Head of caudate nucleus (tissue), 42 donors: ENCODE measurements around the gene C1S.
"Not testable (repeated sequence)": the region's sequence is repeated elsewhere in the genome, so short reads cannot be mapped to it uniquely, and the experiment has no call there.

Source experiments
- DNase-seq, 42 donors: peaks; one replicate each; pipeline versions ENCODE4 v3.0.0 to v3.0.0-alpha.2; 2020 to 2021; ENCODE audit warnings: mixed read lengths in 7 of 42
- intact Hi-C: fragments of 100-400 bp; cut with DNase I; formaldehyde crosslinking; loops from one replicate; pipeline ENCODE4 v1.15.0; 2022

C1S gene

DNA sequence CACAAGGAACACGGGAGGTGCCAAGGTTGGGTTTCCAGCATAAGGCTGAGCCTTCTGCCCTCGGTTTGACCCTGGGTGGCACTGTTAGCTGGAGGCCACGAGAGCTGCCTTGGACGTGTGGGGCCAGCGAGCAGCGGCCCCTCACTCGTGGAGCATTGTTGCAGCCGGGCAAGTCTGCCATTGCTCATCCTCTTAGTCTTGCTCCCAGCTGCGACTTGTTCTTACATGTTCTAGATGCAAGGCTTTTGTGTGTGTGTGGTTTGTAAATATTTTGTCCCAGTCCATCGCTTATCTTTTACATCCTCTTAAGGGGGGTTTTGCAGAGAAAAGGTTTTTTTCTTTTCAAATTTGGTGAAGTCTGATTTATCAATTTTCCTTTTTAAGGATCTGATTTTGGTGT lies 21.1 kb upstream of the C1S start:
- no peak for DNase-seq
- intact Hi-C loops: no loop called here

DNA sequence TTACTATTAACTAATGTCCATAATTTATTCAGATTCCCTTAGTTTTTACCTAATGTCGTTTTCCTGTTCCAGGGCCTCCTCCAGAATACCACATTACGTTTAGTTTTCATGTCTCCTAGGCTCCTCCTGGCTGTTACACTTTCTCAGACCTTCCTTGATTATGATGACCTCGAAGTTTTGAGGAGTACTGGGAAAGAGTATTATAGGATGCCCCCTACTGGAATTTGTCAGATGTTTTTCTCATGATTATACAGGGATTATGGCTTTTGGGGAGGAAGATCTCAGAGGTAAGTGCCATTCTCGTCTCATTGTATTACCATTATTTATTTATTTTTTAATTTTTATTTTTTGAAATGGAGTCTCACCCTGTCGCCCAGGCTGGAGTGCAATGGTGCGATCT lies 17.7 kb upstream of the C1S start:
- no peak for DNase-seq
- intact Hi-C loops: no loop called here

GRCh38 chr12:7045913-7046312 lies 14.6 kb upstream of the C1S start:
- no peak for DNase-seq
- intact Hi-C loops: no loop called here

DNA sequence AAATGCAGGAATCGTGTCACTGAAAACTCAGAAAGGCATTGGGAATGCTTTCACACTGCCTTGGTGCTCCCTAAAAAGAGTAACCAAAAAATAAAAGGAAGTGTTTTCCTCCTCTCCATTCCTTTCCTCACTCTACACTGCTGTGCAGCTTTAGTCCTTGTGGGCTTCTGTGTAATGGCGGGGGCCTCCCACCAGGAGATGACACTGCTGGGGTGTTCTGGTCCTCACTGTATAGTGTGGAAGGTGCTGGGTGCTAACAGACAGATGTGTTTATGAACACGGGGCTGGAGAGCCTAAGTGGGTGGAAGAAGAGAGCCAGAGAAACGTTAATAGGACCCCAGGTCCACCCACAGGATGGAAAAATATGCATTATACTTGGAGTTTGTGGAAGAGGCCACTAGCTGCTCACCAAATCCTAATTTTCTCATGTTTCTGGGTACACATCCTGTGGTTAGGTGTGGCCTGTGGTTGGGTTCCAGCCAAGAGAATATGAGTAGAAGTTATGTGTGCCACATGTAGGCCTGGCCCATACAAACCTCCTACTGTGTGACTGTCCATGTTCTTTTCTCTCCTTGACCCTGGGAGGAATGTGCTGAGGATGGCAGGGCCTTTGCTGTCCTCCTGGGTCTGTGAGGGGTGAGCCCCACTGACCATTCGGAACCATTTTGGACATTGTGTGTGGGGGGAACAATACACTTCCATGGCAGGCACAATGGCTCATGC lies 14.0 kb upstream of the C1S start:
- no peak for DNase-seq
- intact Hi-C loops: no loop called here

DNA sequence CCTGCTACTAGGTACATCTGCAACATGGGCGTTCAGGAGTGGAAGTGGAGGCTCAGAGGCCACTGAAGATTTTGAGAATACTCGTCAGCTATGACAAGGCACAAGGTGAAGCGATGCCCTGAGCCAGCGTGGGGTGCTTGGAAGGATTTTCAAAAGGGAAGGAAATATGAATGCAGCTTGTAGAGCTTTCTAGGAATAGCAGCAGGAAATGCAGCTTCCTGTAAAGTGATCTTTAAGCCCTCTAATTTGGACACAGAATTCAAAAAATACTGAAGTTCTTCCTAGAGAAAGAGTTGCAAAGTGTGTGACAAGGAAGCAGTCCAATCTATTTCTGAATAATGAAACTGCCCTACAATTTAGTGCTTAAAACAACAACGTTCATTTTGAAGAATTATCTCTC lies 13.2 kb upstream of the C1S start:
- no peak for DNase-seq
- intact Hi-C loops: no loop called here

- DNase-seq, intact Hi-C loops: not testable (repeated sequence)
These were observed 11.0 kb upstream of the C1S start for GRCh38 chr12:7049445-7049951.

GRCh38 chr12:7049973-7050372 lies 10.5 kb upstream of the C1S start:
- DNase-seq, intact Hi-C loops: not testable (repeated sequence)

DNA sequence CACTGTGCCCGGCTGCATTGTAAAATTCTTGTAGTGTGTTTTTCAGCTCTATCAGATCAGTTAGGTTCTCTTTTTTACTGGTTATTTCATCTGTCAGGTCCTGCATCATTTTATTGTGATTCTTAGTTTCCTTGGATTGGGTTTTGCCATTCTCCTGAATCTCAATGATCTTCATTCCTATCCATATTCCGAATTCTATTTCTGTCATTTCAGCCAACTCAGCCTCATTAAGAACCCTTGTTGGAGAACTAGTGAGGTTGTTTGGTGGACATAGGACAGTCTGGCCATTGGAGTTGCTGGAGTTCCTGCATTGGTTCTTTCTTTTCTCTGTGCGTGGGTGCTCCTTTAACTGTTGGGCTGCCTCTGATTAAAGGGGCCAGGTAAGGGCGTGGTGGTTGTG lies 5.6 kb upstream of the C1S start:
- no peak for DNase-seq
- intact Hi-C loops: no loop called here

GRCh38 chr12:7055736-7056135 lies 4.8 kb upstream of the C1S start:
- DNase-seq, intact Hi-C loops: not testable (repeated sequence)

DNA sequence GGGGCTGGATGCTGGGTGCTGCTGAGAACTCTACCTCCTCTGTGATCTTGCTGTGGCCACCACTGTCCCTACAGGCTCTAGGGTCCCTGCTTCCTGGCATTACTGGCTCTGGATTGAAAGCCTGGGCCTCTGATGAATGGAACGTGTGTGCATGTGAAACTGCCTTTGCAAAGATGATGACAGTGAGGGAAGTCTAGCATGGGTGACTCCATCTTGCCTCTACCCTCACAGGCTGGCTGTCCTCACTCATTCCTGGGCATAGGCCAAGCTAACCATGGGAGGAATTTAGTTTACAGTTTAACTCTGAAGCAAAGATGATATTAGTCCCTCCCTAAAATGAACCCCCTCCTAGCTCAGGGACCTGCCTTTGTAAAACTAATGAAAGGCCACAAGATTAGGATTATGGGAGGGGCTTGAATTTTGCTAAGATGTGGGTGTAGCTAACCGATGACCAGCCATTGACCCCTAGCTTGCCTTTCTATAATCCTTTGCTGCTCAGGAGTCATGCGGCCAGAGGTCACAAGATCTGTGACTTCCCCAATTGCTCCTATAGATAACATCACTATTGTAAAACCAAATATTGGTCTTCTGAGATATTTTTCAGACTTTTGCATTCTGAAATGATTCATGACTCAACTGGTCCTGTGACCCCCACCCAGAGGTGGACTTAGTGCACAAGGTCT lies 2.2 kb upstream of the C1S start:
- no peak for DNase-seq
- intact Hi-C loops: no loop called here

DNA sequence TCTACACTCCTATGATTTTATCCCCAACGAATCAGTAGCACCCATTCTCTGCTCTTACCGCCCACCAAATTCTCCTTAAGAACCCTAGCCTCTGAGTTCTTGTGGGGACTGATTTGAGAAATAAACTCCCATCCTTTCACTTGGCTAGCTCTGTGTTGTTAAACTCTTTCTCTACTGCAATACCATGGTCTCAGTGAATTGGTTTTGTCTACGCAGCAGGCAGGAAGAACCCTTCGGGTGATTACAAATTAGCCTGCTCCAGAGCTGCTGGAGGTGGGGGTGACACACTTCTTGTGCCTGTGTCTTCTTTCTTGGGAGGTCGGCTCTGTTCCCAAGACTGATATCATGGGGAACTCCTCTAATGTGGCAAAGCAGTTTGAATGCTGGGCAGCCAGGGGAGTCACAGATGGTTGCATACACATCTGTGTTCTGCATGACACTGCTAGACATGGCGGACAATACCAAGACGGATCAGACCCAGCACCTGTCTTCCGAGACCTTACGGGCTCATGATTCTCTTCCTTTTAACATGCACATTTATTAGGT lies 1.6 kb upstream of the C1S start:
- intact Hi-C loops: no loop called here
- no peak for DNase-seq

- intact Hi-C loops: no loop called here
- no peak for DNase-seq
These were observed 738 bp upstream of the C1S start for GRCh38 chr12:7059780-7060179.

DNA sequence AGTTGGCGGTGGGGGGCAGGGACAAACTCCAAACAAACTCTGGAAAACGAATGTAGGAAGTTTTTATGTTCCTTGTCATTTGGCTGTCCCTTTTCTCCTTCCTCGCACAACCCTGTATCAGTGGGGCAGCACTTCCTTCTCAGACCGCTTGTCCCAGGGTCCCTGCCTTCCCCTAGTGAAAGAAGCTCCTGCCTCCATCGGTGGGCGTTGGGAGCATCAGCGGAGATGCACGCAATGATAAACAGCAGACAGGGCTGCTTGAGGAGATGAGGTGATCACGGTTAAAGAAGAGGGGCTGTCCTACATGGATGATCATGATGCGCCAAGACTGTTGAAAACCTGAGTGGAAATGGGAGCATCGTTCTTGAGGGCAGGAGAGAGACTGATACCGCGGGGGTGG lies 620 bp downstream of the C1S start:
- no peak for DNase-seq
- intact Hi-C loops: no loop called here

DNA sequence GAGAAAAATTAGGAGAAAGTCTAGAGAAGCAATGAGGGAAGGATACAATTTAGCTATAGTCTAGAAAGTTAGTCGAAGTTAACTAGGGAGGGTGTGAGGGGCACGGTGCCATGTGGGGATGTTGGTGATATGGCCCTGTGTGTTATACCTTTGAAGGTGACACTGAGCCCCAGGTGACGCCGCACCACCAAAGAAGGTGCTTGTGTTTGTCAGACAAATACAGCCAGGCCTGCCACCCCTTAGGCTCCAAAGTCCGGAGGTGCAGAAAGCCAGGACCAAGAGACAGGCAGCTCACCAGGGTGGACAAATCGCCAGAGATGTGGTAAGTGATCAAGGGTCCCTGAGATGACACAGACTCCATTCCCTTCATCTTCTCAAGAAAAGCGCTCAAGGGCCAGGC lies 1.1 kb downstream of the C1S start:
- intact Hi-C loops: no loop called here
- DNase-seq: no peak

DNA sequence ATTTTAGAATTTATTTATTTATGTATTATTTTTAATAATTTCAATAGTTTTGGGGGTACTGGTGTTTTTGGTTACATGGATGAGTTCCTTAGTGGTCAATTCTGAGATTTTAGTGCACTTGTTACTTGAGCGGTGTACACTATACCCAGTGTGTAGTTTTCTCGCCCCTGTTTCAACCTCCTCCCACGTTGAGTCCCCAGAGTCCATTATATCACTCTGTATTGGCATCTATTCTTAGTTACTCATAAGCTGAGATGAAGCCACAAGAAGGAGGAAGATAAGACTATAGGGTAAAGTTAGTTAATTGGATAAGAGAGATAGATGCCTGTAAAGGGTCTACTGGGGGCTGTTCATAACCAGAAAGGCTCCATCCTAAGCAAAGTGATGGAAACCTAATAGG lies 4.0 kb downstream of the C1S start:
- intact Hi-C loops: no loop called here
- DNase-seq: no peak

GRCh38 chr12:7065073-7065623 lies 4.6 kb downstream of the C1S start:
- intact Hi-C loops: no loop called here

DNA sequence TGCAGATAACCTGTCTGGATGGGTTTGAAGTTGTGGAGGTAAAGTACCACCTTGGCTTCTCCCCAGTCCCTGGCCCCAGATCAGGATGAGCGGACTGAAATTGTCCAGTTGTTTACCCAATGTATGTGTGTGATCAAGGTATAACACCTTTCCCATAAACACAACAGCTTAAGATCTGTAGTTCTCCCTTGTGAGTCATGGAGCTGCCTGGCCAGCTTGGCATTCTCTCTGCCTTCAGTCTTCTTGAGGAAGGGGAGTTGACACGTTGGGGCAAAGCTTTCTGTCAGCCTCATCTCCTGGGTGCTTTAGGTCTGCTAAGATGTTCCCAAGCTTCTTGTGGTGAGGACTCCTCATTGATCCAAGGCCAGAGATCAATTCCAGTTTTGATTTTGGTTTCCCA lies 6.1 kb downstream of the C1S start:
- DNase-seq: no peak
- intact Hi-C loops: no loop called here

More at GRCh38 chr12:7065073-7065623, 4.6 kb downstream of the C1S start:
- DNase-seq: no peak

- intact Hi-C loops: no loop called here
- no peak for DNase-seq
These were observed 6.6 kb downstream of the C1S start for GRCh38 chr12:7067096-7067495.

DNA sequence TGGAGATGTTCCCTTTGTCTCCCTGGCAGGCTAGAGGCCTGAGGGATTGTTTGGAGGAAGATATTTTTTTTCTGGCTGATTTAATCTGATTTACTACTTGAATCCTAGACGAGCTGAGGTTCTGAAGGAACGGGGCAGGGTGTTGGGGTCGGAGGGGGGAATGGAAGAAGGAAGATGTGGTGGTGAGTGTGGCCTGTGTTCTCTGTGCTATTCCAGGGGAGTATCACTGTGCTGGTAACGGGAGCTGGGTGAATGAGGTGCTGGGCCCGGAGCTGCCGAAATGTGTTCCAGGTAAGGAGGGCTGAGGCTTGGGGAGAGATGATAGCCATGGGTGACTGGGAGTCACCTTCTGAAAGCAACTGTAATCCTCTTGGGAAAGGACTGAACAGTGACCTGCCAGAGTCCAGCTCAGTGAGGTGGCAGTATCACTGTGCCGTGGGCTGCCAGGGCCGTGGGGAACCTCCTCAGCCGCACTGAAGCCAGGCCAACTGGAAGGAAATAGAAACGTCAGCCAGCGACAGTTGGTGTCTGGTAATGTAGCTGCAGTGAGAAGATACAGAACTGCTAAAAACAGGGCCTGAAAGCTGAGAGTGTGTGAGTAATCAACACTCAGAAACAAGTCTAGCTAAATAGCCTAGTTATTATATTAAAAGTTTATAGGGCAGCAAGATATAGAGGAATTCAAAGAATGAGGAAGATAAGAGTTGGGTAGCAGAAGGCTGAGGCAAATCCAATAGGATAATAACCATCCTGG lies 7.9 kb downstream of the C1S start:
- DNase-seq: no peak
- intact Hi-C loops: no loop called here

DNA sequence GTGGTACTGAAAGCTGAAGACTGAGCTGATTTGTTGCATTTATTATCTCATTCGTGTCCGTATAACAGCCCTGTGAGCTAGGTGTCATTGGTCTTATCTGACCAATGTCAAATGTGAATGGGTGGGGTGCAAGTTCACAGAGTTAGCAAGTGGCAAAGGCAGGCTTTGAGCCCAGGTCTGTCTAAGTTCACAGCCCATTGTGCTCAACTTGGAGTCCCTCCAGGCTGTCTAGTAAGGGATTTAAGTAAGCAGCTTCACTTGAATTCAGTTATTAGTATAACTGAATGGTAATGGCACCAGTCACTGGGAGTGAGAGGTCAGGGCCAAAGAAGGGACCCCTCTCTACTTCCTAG lies 8.5 kb downstream of the C1S start:
- intact Hi-C loops: no loop called here
- no peak for DNase-seq
